HG03575 (cell line): Measurements from ENCODE around the gene RABGAP1L.
"Not testable (repeated sequence)": the region's sequence is repeated elsewhere in the genome, so short reads cannot be mapped to it uniquely, and the experiment has no call there.

Source experiments
- ATAC-seq: cut with Tn5 transposase; IDR thresholded peaks from one replicate; pipeline ENCODE4 v1.9.1; 2021; ENCODE audit not compliant: unreplicated experiment, insufficient number of reproducible peaks, low FRiP score; ENCODE audit errors: extremely low read depth

The RABGAP1L gene

GRCh38 chr1:174794861-174795260 is 635.5 kb downstream of the RABGAP1L start:
- no peak for ATAC-seq

- no peak for ATAC-seq
These were observed 636.5 kb downstream of the RABGAP1L start for GRCh38 chr1:174795806-174796205.

- ATAC-seq = no peak
These were observed 638.1 kb downstream of the RABGAP1L start for GRCh38 chr1:174797398-174797797.

- ATAC-seq = no peak
These were observed 639.8 kb downstream of the RABGAP1L start for GRCh38 chr1:174799136-174799479.

GRCh38 chr1:174800216-174800851 is 641.0 kb downstream of the RABGAP1L start:
- ATAC-seq = no peak

GRCh38 chr1:174800876-174801275 is 641.6 kb downstream of the RABGAP1L start:
- ATAC-seq = no peak

- no peak for ATAC-seq
These were observed 650.5 kb downstream of the RABGAP1L start for GRCh38 chr1:174809755-174810280.

DNA sequence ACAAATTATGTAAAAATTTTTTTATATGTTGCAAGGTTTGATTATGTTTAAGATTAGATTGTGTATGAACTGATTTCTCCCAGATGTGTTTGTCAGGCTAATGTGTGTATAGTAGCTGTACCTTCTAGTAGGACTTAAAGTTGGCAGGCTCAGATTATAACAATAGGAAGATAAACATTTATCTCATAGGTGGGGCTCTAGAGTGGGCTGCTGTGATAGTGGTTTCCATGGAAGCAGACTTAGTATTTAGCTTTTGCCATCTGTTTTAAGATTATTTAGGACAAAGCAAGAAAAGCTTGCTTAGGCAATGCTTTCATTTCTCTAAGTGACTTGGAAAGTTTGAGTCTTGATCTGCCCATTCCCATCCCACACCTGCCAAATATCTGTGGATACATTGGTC is 652.7 kb downstream of the RABGAP1L start:
- ATAC-seq = no peak

DNA sequence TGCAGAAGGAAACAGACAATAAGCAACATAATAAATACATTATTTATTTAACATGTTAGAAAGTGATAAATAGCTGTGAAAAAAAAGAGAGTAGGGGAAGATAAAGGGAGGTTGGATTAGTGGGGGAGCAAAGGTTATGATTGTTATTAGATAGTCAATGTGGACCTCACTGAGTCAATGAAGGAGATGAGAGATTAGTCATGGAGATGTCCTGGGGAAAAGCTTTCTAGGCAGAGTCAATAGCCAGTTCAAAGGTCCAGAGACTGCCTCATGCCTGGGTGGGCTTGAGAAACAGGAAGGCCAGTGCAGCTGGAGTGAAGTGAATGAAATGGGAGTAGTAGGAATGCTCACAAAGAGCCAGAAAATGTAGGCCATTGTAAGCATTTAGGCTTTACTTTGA is 653.3 kb downstream of the RABGAP1L start:
- ATAC-seq = no peak

- ATAC-seq = no peak
These were observed 655.7 kb downstream of the RABGAP1L start for GRCh38 chr1:174815036-174815435.

DNA sequence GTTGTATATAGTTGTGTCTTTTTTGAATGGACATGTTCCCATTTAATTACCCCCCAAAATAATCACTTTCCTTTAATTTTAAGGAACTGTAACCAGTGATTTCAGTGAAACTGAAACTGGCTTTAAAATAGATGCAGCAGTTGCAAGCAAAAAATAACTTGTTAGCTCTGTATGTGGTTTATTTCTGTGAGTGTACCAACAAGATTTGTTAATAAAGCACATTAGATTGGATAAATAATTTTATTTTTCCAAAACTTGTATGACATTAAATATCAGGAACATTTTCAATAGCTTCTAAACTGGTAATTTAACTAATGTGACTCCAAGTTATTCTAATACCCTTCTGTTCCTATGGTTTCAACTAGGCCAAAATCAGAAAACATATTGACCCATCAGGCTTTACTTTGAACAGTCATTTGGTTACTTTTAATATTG is 656.2 kb downstream of the RABGAP1L start:
- ATAC-seq = no peak

GRCh38 chr1:174816621-174817020 is 657.3 kb downstream of the RABGAP1L start:
- not testable (repeated sequence) for ATAC-seq

GRCh38 chr1:174818014-174818616 is 658.8 kb downstream of the RABGAP1L start:
- no peak for ATAC-seq

- ATAC-seq = no peak
These were observed 659.6 kb downstream of the RABGAP1L start for GRCh38 chr1:174818951-174819350.

DNA sequence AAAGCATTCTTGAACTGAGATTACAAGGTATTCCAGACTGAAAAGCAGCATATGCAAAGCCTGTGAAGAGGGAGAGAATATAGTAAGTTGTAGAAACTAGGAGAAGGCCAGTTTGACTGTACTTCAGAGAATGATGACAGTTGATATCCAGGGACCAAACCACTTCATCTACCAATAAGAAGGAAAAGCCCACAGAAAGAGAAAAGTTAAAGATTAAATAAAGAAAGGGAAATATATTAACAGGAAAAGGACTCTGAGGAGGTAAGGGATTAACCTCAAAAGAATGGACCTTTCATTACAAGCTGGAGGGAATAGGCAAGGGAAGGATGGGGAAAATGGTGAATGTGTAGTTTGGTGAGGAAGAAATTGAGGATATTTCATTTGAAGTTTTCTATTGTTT is 660.3 kb downstream of the RABGAP1L start:
- ATAC-seq = no peak

GRCh38 chr1:174825127-174825526 is 665.8 kb downstream of the RABGAP1L start:
- ATAC-seq = no peak

DNA sequence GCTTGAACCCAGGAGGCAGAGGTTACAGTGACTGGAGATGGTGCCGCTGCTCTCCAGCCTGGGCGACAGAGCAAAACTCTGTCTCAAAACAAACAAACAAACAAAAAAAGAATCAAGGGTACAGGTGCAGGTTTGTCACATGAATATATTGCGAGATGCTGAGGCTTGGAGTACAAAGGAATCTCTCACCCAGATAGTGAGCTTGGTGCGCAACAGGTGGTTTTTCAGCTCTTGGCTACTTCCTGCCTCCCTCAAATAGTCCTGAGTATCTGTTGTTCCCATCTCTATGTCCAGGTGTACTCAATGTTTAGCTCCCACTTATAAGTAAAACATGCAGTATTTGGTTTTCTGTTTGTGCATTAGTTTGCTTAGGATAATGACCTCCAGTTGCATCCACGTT is 666.5 kb downstream of the RABGAP1L start:
- no peak for ATAC-seq

GRCh38 chr1:174828264-174828663 is 668.9 kb downstream of the RABGAP1L start:
- no peak for ATAC-seq

GRCh38 chr1:174829990-174830389 is 670.7 kb downstream of the RABGAP1L start:
- no peak for ATAC-seq

GRCh38 chr1:174836543-174836942 is 677.2 kb downstream of the RABGAP1L start:
- no peak for ATAC-seq

GRCh38 chr1:174837386-174837785 is 678.1 kb downstream of the RABGAP1L start:
- no peak for ATAC-seq
